Neuron (in vitro differentiated cells): ENCODE data around the gene GPA33.

Experiments used
- H2AFZ ChIP-seq: one replicate; pipeline ENCODE4 v1.6.1; 2013; ENCODE audit warnings: low read depth, mild to moderate bottlenecking, inconsistent platforms, low read length, moderate library complexity
- H3K27me3 ChIP-seq: one replicate; pipeline ENCODE4 v1.6.1; 2013; ENCODE audit warnings: low read length; ENCODE audit not compliant: insufficient read depth
- H3K36me3 ChIP-seq: one replicate; pipeline ENCODE4 v1.6.1; 2013; ENCODE audit warnings: low read length; ENCODE audit not compliant: insufficient read depth
- H3K4me1 ChIP-seq: one replicate; pipeline ENCODE4 v1.6.1; 2013; ENCODE audit warnings: low read length; ENCODE audit not compliant: insufficient read depth
- H3K4me3 ChIP-seq: 2 replicates; pipeline ENCODE4 v1.5.1; 2013; ENCODE audit warnings: mild to moderate bottlenecking, low read length, moderate library complexity
- H3K9me3 ChIP-seq: one replicate; pipeline ENCODE4 v1.6.1; 2013; ENCODE audit warnings: low read length

GPA33 gene

GRCh38 chr1:167092653-167093052 is 2.5 kb upstream of the GPA33 start:
- Histone ChIP-seq H3K4me3 (no peak overlapping the region), H3K9me3 (no peaks in the 10 kb centered on the region), H3K4me1 (no peaks in the 10 kb centered on the region)

GRCh38 chr1:167089939-167090313 is 251 bp downstream of the GPA33 start:
- no peak overlapping the region for H2AFZ ChIP-seq
- H3K4me3 ChIP-seq: no peak overlapping the region
- peaks cover 3% of the 10 kb centered on the region for H3K4me1 ChIP-seq
- no peaks in the 10 kb centered on the region for H3K9me3 ChIP-seq
- no peaks in the 10 kb centered on the region for H3K27me3 ChIP-seq
- no peaks in the 10 kb centered on the region for H3K36me3 ChIP-seq

More at GRCh38 chr1:167092653-167093052, 2.5 kb upstream of the GPA33 start:
- H3K27me3 ChIP-seq: no peaks in the 10 kb centered on the region
- no peaks in the 10 kb centered on the region for H3K36me3 ChIP-seq
- H2AFZ ChIP-seq: no peak overlapping the region

- Histone ChIP-seq H3K9me3 (no peaks in the 10 kb centered on the region), H3K4me1 (peaks cover 3% of the 10 kb centered on the region)
These were observed 1.3 kb downstream of the GPA33 start for GRCh38 chr1:167088746-167089417.

GRCh38 chr1:167086768-167087167 is 3.4 kb downstream of the GPA33 start:
- H2AFZ ChIP-seq: no peak overlapping the region
- no peaks in the 10 kb centered on the region for H3K9me3 ChIP-seq
- no peaks in the 10 kb centered on the region for H3K27me3 ChIP-seq
- no peak overlapping the region for H3K4me3 ChIP-seq
- H3K36me3 ChIP-seq: no peaks in the 10 kb centered on the region
- H3K4me1 ChIP-seq: peaks cover 3% of the 10 kb centered on the region

More at GRCh38 chr1:167088746-167089417, 1.3 kb downstream of the GPA33 start:
- no peak overlapping the region for H3K4me3 ChIP-seq
- H3K36me3 ChIP-seq: no peaks in the 10 kb centered on the region
- no peak overlapping the region for H2AFZ ChIP-seq
- no peaks in the 10 kb centered on the region for H3K27me3 ChIP-seq

- H3K4me3 ChIP-seq: no peak overlapping the region
- H3K27me3 ChIP-seq: no peaks in the 10 kb centered on the region
- H3K36me3 ChIP-seq: no peaks in the 10 kb centered on the region
- no peaks in the 10 kb centered on the region for H3K9me3 ChIP-seq
- no peak overlapping the region for H2AFZ ChIP-seq
- H3K4me1 ChIP-seq: peaks cover 3% of the 10 kb centered on the region
These were observed 4.1 kb downstream of the GPA33 start for GRCh38 chr1:167086033-167086432.

GRCh38 chr1:167084757-167085156 is 5.4 kb downstream of the GPA33 start:
- Histone ChIP-seq H3K27me3 (no peaks in the 10 kb centered on the region), H3K9me3 (no peaks in the 10 kb centered on the region), H3K4me1 (peaks cover 3% of the 10 kb centered on the region), H3K4me3 (no peak overlapping the region), H3K36me3 (no peaks in the 10 kb centered on the region), H2AFZ (no peak overlapping the region)

- Histone ChIP-seq H2AFZ (no peak overlapping the region), H3K4me1 (peaks cover 3% of the 10 kb centered on the region), H3K36me3 (no peaks in the 10 kb centered on the region), H3K4me3 (no peak overlapping the region), H3K9me3 (no peaks in the 10 kb centered on the region), H3K27me3 (no peaks in the 10 kb centered on the region)
These were observed 6.3 kb downstream of the GPA33 start for GRCh38 chr1:167083871-167084270.

- no peaks in the 10 kb centered on the region for H3K27me3 ChIP-seq
- H3K36me3 ChIP-seq: no peaks in the 10 kb centered on the region
- H3K9me3 ChIP-seq: no peaks in the 10 kb centered on the region
- no peak overlapping the region for H3K4me3 ChIP-seq
- H3K4me1 ChIP-seq: peaks cover 3% of the 10 kb centered on the region
- H2AFZ ChIP-seq: no peak overlapping the region
These were observed 7.0 kb downstream of the GPA33 start for GRCh38 chr1:167083066-167083665.

GRCh38 chr1:167082511-167083027 is 7.6 kb downstream of the GPA33 start:
- no peaks in the 10 kb centered on the region for H3K36me3 ChIP-seq
- H2AFZ ChIP-seq: no peak overlapping the region
- H3K9me3 ChIP-seq: no peaks in the 10 kb centered on the region
- no peaks in the 10 kb centered on the region for H3K27me3 ChIP-seq
- no peak overlapping the region for H3K4me3 ChIP-seq
- H3K4me1 ChIP-seq: peaks cover 3% of the 10 kb centered on the region

GRCh38 chr1:167081594-167082156 is 8.5 kb downstream of the GPA33 start:
- Histone ChIP-seq H3K9me3 (no peaks in the 10 kb centered on the region), H2AFZ (no peak overlapping the region), H3K4me1 (peaks cover 3% of the 10 kb centered on the region), H3K36me3 (no peaks in the 10 kb centered on the region), H3K27me3 (no peaks in the 10 kb centered on the region), H3K4me3 (no peak overlapping the region)

- no peak overlapping the region for H3K4me3 ChIP-seq
- no peaks in the 10 kb centered on the region for H3K36me3 ChIP-seq
- H3K9me3 ChIP-seq: peaks cover 2% of the 10 kb centered on the region
- H3K4me1 ChIP-seq: no peaks in the 10 kb centered on the region
- H3K27me3 ChIP-seq: no peaks in the 10 kb centered on the region
- no peak overlapping the region for H2AFZ ChIP-seq
These were observed 12.3 kb downstream of the GPA33 start for GRCh38 chr1:167077868-167078210.

GRCh38 chr1:167077128-167077867 is 12.9 kb downstream of the GPA33 start:
- Histone ChIP-seq H3K4me1 (no peaks in the 10 kb centered on the region), H3K9me3 (peaks cover 2% of the 10 kb centered on the region), H3K27me3 (no peaks in the 10 kb centered on the region), H3K4me3 (no peak overlapping the region), H3K36me3 (no peaks in the 10 kb centered on the region), H2AFZ (no peak overlapping the region)

- Histone ChIP-seq H3K27me3 (no peaks in the 10 kb centered on the region), H3K4me1 (no peaks in the 10 kb centered on the region), H3K36me3 (no peaks in the 10 kb centered on the region), H2AFZ (no peak overlapping the region), H3K9me3 (peaks cover 2% of the 10 kb centered on the region), H3K4me3 (no peak overlapping the region)
These were observed 14.0 kb downstream of the GPA33 start for GRCh38 chr1:167076136-167076710.
